ENCODE results near the gene MOG.
"Not testable (repeated sequence)": the region's sequence is repeated elsewhere in the genome, so short reads cannot be mapped to it uniquely, and the experiment has no call there.

The MOG gene

DNA sequence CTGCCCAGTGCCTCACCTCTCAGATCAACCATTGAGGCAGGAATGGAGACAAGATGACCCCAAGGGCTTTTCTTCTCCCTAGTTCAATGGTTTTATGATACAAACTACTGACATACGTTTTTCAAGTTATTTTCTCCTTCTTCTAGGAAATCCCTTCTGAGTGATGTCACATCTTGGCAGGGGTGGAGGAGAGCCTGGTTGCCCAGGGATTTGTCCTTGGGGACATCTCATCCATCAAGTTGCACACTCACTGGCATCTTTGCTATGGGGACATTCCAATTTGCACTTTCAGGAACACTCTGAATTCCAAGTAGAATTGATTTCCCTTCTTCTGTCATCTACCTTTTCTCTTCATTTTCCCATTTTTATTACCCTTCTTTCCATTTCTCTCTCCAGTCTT, 14.1 kb downstream of the MOG start:
- TF ChIP-seq, protein P1, sequence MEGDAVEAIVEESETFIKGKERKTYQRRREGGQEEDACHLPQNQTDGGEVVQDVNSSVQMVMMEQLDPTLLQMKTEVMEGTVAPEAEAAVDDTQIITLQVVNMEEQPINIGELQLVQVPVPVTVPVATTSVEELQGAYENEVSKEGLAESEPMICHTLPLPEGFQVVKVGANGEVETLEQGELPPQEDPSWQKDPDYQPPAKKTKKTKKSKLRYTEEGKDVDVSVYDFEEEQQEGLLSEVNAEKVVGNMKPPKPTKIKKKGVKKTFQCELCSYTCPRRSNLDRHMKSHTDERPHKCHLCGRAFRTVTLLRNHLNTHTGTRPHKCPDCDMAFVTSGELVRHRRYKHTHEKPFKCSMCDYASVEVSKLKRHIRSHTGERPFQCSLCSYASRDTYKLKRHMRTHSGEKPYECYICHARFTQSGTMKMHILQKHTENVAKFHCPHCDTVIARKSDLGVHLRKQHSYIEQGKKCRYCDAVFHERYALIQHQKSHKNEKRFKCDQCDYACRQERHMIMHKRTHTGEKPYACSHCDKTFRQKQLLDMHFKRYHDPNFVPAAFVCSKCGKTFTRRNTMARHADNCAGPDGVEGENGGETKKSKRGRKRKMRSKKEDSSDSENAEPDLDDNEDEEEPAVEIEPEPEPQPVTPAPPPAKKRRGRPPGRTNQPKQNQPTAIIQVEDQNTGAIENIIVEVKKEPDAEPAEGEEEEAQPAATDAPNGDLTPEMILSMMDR (conservative IDR thresholded peaks at IDR 0.05; ENCODE audit: low read depth) = no peak
- no peak overlapping the region for H3K27ac ChIP-seq
- CTCF ChIA-PET = interaction anchor here (0.7 to 4.0 kb wide), 3 partner anchors 17 to 338 kb away, joined by 3 to 16 read pairs (median 5); no protein-coding TSS in a partner anchor
- POLR2A ChIA-PET (ENCODE audit: low non-redundant PET) = no interaction called here
- DNase-seq (ENCODE audit: low spot score) = no peak

GRCh38 chr6:29672116-29672515, 15.2 kb downstream of the MOG start:
- POLR2A ChIA-PET (ENCODE audit: low non-redundant PET); H3K27ac ChIP-seq; DNase-seq (ENCODE audit: low spot score): not testable (repeated sequence)
- CTCF ChIA-PET = interaction anchor here (0.6 to 4.0 kb wide), 5 partner anchors 18 to 1670 kb away, joined by 3 to 16 read pairs (median 3); no protein-coding TSS in a partner anchor

GRCh38 chr6:29673161-29673560, 16.3 kb downstream of the MOG start:
- no peak overlapping the region for H3K27ac ChIP-seq
- ChIA-PET POLR2A (ENCODE audit: low non-redundant PET) (no interaction called here), CTCF (interaction anchor here (0.6 to 4.0 kb wide), 3 partner anchors 19 to 376 kb away, joined by 4 to 16 read pairs (median 4); no protein-coding TSS in a partner anchor)
- no peak for DNase-seq (ENCODE audit: low spot score)
- TF ChIP-seq, protein P1 (conservative IDR thresholded peaks at IDR 0.05; ENCODE audit: low read depth) = no peak

GRCh38 chr6:29674008-29674407, 17.1 kb downstream of the MOG start:
- POLR2A ChIA-PET (ENCODE audit: low non-redundant PET) = no interaction called here
- TF ChIP-seq, protein P1 (conservative IDR thresholded peaks at IDR 0.05; ENCODE audit: low read depth) = no peak
- DNase-seq (ENCODE audit: low spot score) = no peak
- H3K27ac ChIP-seq = no peak overlapping the region
- CTCF ChIA-PET = interaction anchor here (0.6 to 4.0 kb wide), 2 partner anchors 20 to 377 kb away, joined by 4 to 16 read pairs; no protein-coding TSS in a partner anchor

GRCh38 chr6:29675561-29675960, 18.7 kb downstream of the MOG start:
- ChIA-PET CTCF (interaction anchor here (0.6 to 2.5 kb wide), 3 partner anchors 22 to 437 kb away, joined by 4 to 10 read pairs (median 6); no protein-coding TSS in a partner anchor), POLR2A (ENCODE audit: low non-redundant PET) (no interaction called here)
- no peak overlapping the region for H3K27ac ChIP-seq
- DNase-seq (ENCODE audit: low spot score) = peak; percentile 16
- TF ChIP-seq, protein P1 (conservative IDR thresholded peaks at IDR 0.05; ENCODE audit: low read depth) = no peak

GRCh38 chr6:29676981-29677601, 20.2 kb downstream of the MOG start:
- TF ChIP-seq, protein P1 (conservative IDR thresholded peaks at IDR 0.05; ENCODE audit: low read depth) = no peak
- DNase-seq (ENCODE audit: low spot score) = peak; percentile 20
- POLR2A ChIA-PET (ENCODE audit: low non-redundant PET) = no interaction called here
- CTCF ChIA-PET = interaction anchor here (2.5 kb wide), 1 partner anchor 23 kb away, joined by 10 read pairs; no protein-coding TSS in a partner anchor
- H3K27ac ChIP-seq = peak overlapping the region; percentile 75

- CTCF ChIA-PET = interaction anchor here (0.6 to 0.7 kb wide), 2 partner anchors 25 to 124 kb away, joined by 3 to 4 read pairs; no protein-coding TSS in a partner anchor
- TF ChIP-seq, protein P1 (conservative IDR thresholded peaks at IDR 0.05; ENCODE audit: low read depth) = no peak
- peak overlapping the region; percentile 94 for H3K27ac ChIP-seq
- POLR2A ChIA-PET (ENCODE audit: low non-redundant PET) = no interaction called here
- DNase-seq (ENCODE audit: low spot score) = peak; percentile 80
Observed at GRCh38 chr6:29678114-29678513, 21.2 kb downstream of the MOG start.

All from RWPE1 (cell line).